Hepatic stellate cell (primary cell): Measurements from ENCODE around the gene C1orf53.
A peak's percentile ranks its signal among the peaks of the same experiment; 100 is the strongest.
"Not testable (repeated sequence)": the region's sequence is repeated elsewhere in the genome, so short reads cannot be mapped to it uniquely, and the experiment has no call there.

Experiments used
- DNase-seq: peaks from one replicate; pipeline ENCODE4 v3.0.0; 2011; ENCODE audit warnings: low spot score

C1orf53 gene

GRCh38 chr1:197902454-197903195 lies at the start of gene C1orf53:
C1orf53 (plus strand) TSS chr1:197902630; CDS start chr1:197902650, 20 bp downstream.
- DNase-seq = peak; percentile 97

GRCh38 chr1:197855751-197856150 lies 46.7 kb upstream of the C1orf53 start:
- not testable (repeated sequence) for DNase-seq

GRCh38 chr1:197857477-197857876 lies 45.0 kb upstream of the C1orf53 start:
- no peak for DNase-seq

- no peak for DNase-seq
Observed at GRCh38 chr1:197859024-197859423, 43.4 kb upstream of the C1orf53 start.

GRCh38 chr1:197862221-197862620 lies 40.2 kb upstream of the C1orf53 start:
- DNase-seq = no peak

GRCh38 chr1:197862671-197863070 lies 39.8 kb upstream of the C1orf53 start:
- DNase-seq = no peak

GRCh38 chr1:197865809-197866208 lies 36.6 kb upstream of the C1orf53 start:
- DNase-seq = no peak

- DNase-seq = peak; percentile 36
Observed at GRCh38 chr1:197868751-197869489, 33.5 kb upstream of the C1orf53 start.

GRCh38 chr1:197869490-197870077 lies 32.8 kb upstream of the C1orf53 start:
- no peak for DNase-seq

- DNase-seq = no peak
Observed at GRCh38 chr1:197876894-197877293, 25.5 kb upstream of the C1orf53 start.

GRCh38 chr1:197880385-197880784 lies 22.0 kb upstream of the C1orf53 start:
- DNase-seq = not testable (repeated sequence)

GRCh38 chr1:197882241-197882640 lies 20.2 kb upstream of the C1orf53 start:
- DNase-seq = not testable (repeated sequence)

GRCh38 chr1:197884173-197884572 lies 18.3 kb upstream of the C1orf53 start:
- DNase-seq = no peak

GRCh38 chr1:197890936-197891335 lies 11.5 kb upstream of the C1orf53 start:
- no peak for DNase-seq

GRCh38 chr1:197892684-197893083 lies 9.7 kb upstream of the C1orf53 start:
- DNase-seq = no peak

- DNase-seq = no peak
Observed at GRCh38 chr1:197896301-197896700, 6.1 kb upstream of the C1orf53 start.

GRCh38 chr1:197899037-197899436 lies 3.4 kb upstream of the C1orf53 start:
- no peak for DNase-seq

- no peak for DNase-seq
Observed at GRCh38 chr1:197902131-197902453, 338 bp upstream of the C1orf53 start.

GRCh38 chr1:197903196-197903514 lies 725 bp downstream of the C1orf53 start:
- no peak for DNase-seq

GRCh38 chr1:197904126-197904787 lies 1.8 kb downstream of the C1orf53 start:
- DNase-seq = no peak

- no peak for DNase-seq
Observed at GRCh38 chr1:197905699-197906351, 3.4 kb downstream of the C1orf53 start.
